ENCODE results near the gene LRRC63.
A peak's percentile ranks its signal among the peaks of the same experiment; 100 is the strongest.

Gene LRRC63

DNA sequence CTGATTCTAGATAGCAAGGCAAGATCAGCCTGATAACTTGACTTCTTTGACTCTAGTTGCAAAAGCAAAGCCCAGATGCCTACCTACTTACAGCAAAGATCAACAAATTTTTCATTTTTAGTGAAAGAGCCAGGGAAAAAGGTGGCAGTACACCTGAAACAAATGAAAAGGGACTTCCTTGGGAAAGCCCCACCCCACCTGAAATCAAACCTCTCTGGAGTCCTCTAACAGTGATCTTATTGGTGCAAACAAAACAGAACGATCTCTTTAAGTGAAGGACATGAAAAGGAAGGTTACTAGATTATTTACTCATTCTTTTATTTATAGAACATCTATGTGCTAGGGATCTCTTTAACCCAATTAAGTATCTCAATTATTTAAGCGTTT lies 29.2 kb upstream of the LRRC63 start:
- DNase-seq, result no peak
- Histone ChIP-seq H3K36me3 (no peaks in the 10 kb centered on the region), H3K27me3 (ENCODE audit: insufficient read depth, low read depth, severe bottlenecking) (no peaks in the 10 kb centered on the region), H3K27ac (no peak overlapping the region), H3K4me3 (ENCODE audit: low read depth, low read length) (no peak overlapping the region), H3K9me3 (ENCODE audit: severe bottlenecking) (no peaks in the 10 kb centered on the region)
- TF ChIP-seq, protein P1, sequence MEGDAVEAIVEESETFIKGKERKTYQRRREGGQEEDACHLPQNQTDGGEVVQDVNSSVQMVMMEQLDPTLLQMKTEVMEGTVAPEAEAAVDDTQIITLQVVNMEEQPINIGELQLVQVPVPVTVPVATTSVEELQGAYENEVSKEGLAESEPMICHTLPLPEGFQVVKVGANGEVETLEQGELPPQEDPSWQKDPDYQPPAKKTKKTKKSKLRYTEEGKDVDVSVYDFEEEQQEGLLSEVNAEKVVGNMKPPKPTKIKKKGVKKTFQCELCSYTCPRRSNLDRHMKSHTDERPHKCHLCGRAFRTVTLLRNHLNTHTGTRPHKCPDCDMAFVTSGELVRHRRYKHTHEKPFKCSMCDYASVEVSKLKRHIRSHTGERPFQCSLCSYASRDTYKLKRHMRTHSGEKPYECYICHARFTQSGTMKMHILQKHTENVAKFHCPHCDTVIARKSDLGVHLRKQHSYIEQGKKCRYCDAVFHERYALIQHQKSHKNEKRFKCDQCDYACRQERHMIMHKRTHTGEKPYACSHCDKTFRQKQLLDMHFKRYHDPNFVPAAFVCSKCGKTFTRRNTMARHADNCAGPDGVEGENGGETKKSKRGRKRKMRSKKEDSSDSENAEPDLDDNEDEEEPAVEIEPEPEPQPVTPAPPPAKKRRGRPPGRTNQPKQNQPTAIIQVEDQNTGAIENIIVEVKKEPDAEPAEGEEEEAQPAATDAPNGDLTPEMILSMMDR (IDR thresholded peaks at IDR 0.05; ENCODE audit: low read depth, low read length), result no peak

DNA sequence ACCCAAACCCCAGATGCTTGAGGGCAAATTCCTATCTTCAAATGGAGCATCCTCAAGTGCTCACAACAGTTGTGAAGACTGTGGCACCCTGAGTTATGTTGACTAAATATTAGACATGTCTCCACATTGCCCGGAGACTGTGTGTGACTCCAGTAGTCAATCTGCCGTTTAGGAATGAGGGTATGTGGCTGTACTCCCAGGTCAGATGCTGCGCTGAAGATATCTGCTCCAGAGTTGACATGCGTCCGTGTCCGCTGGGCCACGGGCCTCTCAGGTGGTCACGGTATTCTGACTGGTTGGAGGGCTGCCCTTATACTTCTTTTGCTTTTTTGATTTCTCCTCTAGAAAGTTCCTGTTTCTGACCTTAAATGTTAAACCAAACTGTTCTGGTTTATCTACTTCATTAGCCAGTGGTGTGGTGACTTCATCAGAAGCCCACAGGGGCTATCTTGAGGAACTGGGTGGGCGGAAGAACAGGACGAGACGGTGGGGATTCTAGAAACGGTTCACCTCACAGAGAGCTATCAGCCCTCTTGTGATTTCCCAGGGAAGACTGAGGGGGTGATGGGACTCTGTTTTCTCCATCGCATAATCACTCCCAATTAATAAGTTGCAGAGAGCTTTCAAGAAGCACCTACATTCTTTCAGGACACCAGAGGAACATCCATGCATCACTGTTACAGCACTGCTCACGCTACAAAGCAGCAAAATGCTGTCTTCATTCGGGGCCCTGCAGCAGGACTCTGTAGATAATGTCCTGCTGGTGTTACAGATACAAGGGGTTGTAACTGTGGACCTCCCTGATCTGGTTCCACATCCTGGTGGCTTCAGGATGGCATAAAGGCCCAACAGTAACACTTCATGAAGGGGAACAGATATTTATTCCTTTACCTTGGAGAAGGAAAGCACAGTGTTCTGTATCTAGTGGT lies 28.4 kb upstream of the LRRC63 start:
- TF ChIP-seq, protein P1 (IDR thresholded peaks at IDR 0.05; ENCODE audit: low read depth, low read length), result no peak
- H3K4me3 ChIP-seq (ENCODE audit: low read depth, low read length), result no peak overlapping the region
- no peaks in the 10 kb centered on the region for H3K27me3 ChIP-seq (ENCODE audit: insufficient read depth, low read depth, severe bottlenecking)
- DNase-seq, result no peak
- no peaks in the 10 kb centered on the region for H3K36me3 ChIP-seq
- H3K9me3 ChIP-seq (ENCODE audit: severe bottlenecking), result no peaks in the 10 kb centered on the region
- H3K27ac ChIP-seq, result no peak overlapping the region

- H3K9me3 ChIP-seq (ENCODE audit: severe bottlenecking), result no peaks in the 10 kb centered on the region
- no peaks in the 10 kb centered on the region for H3K27me3 ChIP-seq (ENCODE audit: insufficient read depth, low read depth, severe bottlenecking)
- TF ChIP-seq, protein P1 (IDR thresholded peaks at IDR 0.05; ENCODE audit: low read depth, low read length), result peak; percentile 66
- H3K36me3 ChIP-seq, result no peaks in the 10 kb centered on the region
- no peak overlapping the region for H3K27ac ChIP-seq
- peak; percentile 38 for DNase-seq
- no peak overlapping the region for H3K4me3 ChIP-seq (ENCODE audit: low read depth, low read length)
Measured at GRCh38 chr13:46184277-46184699, 27.4 kb upstream of the LRRC63 start.

- no peaks in the 10 kb centered on the region for H3K27me3 ChIP-seq (ENCODE audit: insufficient read depth, low read depth, severe bottlenecking)
- no peak overlapping the region for H3K27ac ChIP-seq
- no peak for DNase-seq
- no peak overlapping the region for H3K4me3 ChIP-seq (ENCODE audit: low read depth, low read length)
- H3K9me3 ChIP-seq (ENCODE audit: severe bottlenecking), result no peaks in the 10 kb centered on the region
- no peaks in the 10 kb centered on the region for H3K36me3 ChIP-seq
- TF ChIP-seq, protein P1 (IDR thresholded peaks at IDR 0.05; ENCODE audit: low read depth, low read length), result no peak
Measured at GRCh38 chr13:46185634-46186033, 26.1 kb upstream of the LRRC63 start.

DNA sequence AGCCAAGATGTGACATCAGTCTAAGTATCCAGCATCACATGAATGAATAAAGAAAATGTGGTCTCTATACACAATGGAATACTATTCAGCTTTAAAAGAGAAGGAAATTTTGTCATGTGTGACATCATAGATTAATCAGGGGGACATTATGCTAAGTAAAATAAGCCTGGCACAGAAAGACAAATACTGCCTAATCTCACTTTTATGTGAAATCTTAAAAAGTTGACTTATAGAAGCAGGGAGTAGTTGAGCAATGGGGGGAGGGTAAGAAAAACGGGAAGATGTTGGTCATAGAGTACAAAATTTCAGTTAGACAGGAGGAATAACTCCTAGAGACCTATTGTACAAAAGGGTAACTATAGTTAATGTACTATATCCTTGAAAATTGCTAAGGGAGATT lies 19.3 kb upstream of the LRRC63 start:
- no peak overlapping the region for H3K4me3 ChIP-seq (ENCODE audit: low read depth, low read length)
- TF ChIP-seq, protein P1 (IDR thresholded peaks at IDR 0.05; ENCODE audit: low read depth, low read length), result no peak
- no peaks in the 10 kb centered on the region for H3K36me3 ChIP-seq
- no peaks in the 10 kb centered on the region for H3K9me3 ChIP-seq (ENCODE audit: severe bottlenecking)
- DNase-seq, result no peak
- no peaks in the 10 kb centered on the region for H3K27me3 ChIP-seq (ENCODE audit: insufficient read depth, low read depth, severe bottlenecking)
- no peak overlapping the region for H3K27ac ChIP-seq
